NOMO-1 (cell line): ENCODE results near the gene PPP1R1B.
A peak's percentile ranks its signal among the peaks of the same experiment; 100 is the strongest.

Source experiments
- DNase-seq, 2 experiments: peaks; one replicate each; lab custom pipeline; 2025; ENCODE audit not compliant: unreplicated experiment in 2 of 2; lab: John Stamatoyannopoulos, UW

Gene PPP1R1B

DNA sequence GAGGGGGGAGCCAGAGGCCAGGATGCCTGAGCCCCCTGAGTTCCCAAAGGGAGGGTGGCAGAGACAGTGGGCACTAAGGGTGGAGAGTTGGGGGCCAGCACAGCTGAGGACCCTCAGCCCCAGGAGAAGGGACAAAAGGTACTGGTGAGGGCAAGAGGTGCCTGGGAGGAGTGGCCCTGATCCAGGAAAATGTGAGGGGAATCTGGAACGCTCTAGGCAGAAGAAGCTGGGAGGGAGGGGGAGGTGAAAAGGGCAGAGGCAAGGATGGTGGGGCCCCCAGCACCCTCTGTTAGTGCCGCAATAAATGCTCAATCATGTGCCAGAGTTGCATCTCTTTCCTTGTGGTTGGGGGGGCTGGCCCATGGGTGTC, 39.5 kb downstream of the PPP1R1B start:
- no peak for DNase-seq

DNA sequence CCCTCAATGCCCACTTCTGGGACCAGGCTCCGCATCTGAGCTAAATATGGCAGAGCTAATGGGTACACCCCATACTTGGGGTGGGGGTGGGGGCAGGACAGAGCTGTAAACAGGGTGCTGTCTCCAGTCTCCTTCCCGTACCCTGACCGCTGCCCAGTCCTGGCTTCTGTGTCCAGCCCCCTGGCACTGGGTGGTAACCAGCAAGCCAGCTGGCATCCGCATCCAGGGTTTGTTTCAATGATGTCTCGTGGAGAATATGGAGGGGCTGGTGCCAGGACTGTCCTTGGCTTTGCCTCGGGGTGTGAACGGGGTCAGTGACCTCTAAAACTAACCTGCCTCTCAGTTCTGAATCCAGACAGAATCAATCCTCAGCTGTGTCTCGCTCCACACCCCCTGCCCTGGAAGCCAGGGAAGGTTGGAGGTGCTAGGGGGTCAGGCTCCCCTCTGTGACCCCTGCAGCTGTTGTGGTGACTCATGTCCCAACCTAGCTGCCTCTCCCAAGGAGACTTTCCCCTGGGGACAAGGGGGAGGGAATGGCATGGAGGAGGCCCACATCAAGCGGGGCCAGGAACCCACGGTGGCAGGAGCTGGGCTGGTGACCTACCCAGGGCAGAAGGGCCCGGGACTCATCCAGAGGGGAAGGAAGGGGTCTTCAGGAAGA, 40.0 kb downstream of the PPP1R1B start:
- DNase-seq, result no peak

GRCh38 chr17:39667262-39667944, 40.7 kb downstream of the PPP1R1B start:
- no peak for DNase-seq

DNA sequence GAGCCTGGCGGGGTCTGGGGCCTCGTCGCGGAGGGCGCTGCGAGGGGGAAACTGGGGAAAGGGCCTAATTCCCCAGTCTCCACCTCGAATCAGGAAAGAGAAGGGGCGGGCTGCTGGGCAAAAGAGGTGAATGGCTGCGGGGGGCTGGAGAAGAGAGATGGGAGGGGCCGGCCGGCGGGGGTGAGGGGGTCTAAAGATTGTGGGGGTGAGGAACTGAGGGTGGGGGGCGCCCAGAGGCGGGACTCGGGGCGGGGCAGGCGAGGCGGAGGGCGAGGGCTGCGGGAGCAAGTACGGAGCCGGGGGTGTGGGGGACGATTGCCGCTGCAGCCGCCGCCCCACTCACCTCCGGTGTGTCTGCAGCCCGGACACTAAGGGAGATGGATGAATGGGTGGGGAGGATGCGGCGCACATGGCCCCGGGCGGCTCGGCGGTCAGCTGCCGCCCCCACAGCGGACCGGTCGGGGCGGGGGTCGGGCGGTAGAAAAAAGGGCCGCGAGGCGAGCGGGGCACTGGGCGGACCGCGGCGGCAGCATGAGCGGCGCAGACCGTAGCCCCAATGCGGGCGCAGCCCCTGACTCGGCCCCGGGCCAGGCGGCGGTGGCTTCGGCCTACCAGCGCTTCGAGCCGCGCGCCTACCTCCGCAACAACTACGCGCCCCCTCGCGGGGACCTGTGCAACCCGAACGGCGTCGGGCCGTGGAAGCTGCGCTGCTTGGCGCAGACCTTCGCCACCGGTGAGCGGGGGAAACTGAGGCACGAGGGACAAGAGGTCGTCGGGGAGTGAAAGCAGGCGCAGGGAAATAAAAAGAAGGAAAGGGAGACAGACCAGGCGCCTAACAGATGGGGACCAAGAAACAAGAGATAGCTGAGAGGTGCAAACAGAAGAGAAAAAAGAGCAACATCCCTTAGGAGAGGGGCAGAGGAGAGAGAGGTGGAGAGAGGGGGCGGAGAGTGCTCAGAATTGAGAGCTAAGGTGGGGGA, 41.5 kb downstream of the PPP1R1B start, which contains the start of gene PNMT:
Gene PNMT (plus strand): TSS at position 509 of the 980 bp plus-strand sequence. CDS start 23 bp downstream, at position 532.
- DNase-seq, result peak; percentile 40 to 52

DNA sequence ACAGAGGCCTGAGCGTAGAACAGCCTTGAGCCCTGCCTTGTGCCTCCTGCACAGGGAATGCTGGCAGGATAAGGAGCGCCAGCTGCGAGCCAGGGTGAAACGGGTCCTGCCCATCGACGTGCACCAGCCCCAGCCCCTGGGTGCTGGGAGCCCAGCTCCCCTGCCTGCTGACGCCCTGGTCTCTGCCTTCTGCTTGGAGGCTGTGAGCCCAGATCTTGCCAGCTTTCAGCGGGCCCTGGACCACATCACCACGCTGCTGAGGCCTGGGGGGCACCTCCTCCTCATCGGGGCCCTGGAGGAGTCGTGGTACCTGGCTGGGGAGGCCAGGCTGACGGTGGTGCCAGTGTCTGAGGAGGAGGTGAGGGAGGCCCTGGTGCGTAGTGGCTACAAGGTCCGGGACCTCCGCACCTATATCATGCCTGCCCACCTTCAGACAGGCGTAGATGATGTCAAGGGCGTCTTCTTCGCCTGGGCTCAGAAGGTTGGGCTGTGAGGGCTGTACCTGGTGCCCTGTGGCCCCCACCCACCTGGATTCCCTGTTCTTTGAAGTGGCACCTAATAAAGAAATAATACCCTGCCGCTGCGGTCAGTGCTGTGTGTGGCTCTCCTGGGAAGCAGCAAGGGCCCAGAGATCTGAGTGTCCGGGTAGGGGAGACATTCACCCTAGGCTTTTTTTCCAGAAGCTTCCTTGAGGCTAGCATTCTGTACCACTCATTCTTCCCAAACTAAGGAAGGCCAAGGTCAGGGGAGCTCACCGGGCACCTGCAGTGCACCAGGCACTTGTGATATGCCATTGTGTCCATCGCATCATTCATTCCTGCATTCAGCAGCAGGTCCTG, 43.4 kb downstream of the PPP1R1B start:
- DNase-seq, result no peak

DNA sequence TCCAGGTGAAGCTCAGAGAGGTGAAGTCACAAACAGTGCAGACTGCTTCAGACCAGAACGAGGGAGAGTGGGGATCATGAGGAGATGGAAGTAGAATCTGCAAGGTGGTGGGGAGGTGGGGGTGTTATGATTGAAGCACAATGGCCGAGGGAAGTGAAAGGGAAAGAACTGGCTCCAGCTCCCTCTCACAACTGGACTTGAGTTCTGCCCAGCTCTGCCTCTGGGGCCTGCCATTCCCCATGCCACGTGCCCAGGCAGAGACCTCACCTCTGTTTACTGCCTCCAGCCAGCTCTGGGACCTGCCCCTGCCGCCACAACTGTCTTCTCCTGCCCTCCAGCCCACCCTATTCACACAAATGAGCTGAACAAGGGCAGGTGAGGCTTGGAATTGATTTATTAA, 44.0 kb downstream of the PPP1R1B start:
- DNase-seq, result no peak

DNA sequence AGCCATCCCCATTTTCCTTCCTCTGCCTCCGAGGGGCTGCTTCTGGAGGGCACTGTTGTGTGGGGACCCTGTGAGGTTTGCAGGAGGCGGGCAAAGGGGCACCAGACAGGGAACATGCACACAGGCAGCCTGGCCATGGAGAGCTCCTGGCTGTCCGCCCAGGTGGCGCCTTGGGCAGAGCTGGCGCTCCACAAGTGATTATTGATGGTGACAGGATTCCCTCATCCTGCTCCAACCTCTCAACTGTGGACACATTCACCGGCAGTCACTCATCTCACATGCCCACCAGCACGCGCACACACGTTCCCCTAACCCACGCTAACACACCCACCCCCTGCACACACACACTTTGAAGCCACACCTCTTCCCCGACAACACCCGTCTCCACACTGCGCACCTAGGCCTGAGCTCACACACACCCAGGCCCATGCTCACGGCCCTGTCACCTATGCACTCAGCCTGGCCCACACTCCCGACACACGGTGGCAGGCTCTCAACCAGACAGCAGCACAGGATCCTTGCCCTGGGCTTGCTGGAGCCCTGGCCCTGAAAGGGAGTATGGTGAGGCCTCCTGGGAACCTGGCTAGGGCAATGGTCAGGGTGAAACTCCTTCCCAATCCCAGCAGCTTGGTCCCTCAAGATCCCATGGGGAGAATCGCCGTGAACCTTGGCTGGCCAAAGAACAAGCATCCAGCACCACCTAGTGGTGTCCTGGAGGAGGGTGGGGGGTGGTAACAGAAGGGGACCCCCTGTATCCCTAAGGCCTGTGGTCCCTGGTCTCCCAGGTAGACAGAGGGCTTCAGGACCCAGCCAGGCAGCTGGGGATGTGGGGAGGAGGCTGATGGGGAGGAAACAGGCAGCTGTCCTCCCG, 45.1 kb downstream of the PPP1R1B start:
- DNase-seq, result no peak

DNA sequence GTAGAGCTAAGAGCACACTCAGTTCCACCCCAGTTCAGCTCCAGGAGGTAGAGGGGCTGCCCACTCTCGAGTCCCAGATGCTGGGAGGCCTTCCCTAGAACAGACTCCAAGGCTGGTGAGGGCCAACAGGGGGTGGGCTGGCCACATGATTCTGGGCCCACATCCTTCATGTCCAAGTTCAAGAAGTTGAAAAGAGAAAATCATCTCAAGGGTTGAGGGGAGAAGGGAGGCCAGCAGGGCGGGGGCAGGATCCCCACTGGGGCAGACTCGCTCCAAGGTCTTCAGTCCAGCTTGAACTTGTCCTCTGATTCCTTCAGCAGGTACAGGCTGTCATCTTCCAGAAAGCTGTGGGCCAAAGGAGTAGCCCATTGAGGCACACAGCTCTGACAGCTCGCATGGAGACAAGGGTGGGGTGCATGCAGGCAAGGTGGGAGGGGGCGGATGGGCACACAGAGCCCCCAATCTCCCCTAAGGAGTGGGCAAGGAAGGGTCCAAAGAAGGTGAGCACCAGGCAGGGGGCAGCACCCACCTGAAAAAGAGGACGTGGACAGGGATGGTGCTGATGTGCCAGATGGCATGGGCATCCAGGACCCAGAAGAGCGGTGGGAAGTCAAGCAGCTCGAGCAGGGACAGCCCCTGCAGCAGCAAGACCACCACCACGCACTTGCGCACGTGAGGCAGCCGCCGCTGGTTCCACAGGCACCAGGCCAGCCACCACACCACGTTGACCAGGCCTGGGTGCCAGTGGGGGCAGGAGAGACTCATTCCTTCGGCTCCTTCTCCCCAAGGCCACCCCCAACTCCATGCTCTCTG, 46.0 kb downstream of the PPP1R1B start:
- DNase-seq, result no peak

- no peak for DNase-seq
These were observed 46.8 kb downstream of the PPP1R1B start for GRCh38 chr17:39673335-39674081.

DNA sequence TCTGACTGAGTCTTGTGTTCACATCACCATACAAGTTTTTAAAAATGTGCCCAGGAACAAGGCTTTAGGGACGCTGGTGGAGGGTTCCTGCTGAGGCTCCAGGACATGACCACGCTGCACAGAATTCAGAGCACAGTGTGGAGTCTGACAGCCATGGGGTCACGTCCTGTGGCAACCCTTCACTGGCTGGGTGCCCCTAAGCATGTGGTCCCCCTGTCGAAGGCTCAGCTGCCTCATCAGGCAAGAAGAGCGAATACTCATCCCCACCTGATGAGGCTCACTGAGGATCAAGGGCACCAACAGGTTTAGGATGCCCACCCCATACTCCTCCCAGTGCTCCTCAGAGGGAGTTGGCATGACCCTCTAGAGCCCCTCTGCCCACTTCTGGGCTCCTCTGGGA, 47.4 kb downstream of the PPP1R1B start:
- no peak for DNase-seq

DNA sequence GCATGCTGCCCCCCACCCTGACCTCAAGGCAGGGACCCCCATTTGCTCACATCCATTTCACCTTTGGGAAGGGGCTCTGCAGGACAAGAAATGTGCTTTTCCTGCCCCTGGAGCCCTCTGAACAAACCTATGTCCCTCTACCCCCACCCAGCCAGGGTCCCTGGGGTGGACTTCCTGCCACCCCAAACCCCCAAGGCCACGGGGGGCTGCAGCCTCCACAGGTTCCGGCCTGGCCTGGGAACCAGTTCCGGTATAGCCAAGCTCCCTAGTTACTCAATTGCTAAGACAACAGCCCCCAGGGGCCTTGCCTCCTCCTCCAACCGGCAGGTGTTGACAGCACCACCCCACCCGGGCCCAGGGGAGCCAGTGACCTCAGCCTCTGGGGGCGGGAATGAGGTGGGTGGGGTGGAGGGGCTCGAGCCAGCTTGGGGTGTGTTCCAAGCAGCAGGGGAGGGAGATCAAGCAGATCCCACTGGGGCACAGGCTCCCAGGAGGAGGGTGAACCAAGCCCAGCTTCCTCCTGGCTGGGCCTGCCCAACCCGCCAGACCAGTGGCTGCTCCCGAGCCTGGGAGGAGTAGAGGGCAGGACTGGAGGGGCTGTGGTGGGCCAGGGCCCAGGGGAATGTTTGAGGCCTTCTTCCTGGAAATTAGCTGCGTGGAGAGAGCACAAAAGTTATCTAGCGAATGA, 48.1 kb downstream of the PPP1R1B start:
- DNase-seq, result no peak

DNA sequence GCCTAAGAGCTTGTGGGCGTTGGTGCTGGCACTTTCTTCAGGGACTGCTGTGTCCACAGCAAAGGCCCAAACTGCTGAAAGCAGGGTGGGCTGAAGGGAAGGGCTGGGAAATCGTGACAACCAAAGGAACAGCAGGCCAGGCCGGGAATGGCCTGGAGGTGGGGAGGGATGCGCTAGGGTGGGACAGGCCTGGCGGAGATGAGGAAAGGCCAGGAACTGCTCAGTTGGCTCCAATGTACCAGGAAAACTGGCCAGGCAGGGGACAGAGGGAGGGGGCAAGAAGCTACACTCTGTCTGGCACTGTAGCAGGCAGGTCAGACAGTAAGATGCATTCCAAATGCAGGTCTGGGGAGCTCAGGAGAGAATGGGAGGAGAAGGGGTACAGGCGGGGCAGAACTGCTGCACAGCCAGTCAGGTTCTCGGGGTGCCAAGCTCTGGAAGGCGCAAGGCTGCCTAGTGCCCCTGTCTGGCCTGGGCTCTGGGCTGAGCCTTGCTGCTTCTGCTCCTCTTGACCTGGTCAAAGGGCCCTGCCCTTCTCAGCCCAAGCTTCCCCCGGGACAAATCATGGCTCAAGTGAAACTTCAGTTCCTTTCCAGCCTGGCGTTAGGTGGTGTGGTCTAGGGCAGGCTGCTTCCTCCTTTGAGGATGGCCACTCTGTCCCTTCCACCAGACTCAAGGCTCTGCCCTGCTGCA, 48.8 kb downstream of the PPP1R1B start:
- no peak for DNase-seq

DNA sequence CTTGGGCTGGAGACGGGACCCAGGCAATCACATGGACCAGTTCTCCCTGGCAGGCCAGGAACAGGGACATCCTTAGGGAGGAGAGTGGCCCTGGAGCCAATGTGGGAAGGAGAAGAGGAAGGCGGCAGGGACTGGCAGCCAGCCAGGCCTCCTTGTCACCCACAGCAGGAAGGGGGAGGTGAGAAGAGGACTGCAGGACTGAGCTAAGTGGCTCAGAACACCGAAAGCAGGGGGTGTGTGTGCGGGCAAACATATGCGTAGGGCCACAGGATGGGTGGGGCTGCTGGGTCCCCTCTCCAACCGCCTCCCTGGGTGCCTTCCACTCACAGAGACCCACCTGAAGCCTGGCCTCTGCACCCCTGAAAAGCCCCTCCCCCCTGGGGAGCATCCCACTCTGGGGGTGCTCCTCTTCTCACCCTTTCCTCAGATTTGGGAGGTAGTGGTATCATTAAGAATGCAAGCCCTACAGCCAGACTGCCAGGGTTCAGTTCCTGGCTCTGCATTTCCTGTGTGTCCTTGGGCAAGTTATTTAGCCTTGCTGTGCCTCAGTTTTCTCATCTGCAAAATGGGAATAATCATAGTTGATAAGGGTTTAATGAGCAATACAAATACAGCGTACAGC, 49.6 kb downstream of the PPP1R1B start:
- DNase-seq, result no peak

- DNase-seq, result no peak
These were observed 50.3 kb downstream of the PPP1R1B start for GRCh38 chr17:39677072-39677471.

DNA sequence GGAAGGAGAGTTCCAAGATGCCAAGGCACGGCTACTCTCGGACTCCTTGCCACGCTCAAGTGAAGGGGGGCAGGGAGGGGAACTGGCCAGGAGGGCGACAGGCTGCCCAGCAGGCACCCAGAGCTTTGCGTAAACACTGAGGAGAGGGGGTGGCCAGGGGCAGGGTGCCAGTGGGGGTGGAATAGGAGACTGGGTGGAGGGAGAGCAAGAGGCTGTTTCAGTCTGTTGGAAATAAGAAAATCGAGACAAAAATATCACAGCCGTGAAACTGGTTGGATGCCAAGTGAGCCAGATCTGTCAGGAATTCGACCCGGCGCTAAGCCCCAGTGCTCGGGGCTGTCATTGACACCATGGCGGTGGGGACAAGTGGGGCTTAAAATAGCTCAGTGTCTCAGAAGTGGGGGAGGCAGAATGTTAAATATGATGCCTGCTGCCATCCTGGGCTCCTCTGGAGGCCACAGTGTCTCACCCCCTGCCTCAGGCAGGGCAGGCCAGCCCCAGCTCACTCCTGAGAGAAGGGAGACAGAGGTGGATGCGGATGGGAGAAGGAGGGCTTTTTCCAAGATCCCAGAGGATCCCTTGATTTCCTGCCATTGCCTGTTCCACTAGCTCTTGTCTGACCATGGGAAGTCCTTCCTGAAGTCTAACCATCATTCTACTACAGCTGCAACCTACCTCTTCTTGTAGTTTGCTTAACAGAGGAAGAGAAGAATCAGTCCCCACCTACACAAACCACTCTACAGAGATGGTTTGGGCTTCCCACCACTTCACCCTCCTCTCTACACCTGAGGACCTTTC, 51.0 kb downstream of the PPP1R1B start:
- DNase-seq, result no peak
